ENCODE results near the gene TMOD1.

The TMOD1 gene

GRCh38 chr9:97518166-97518908 is 16.9 kb downstream of the TMOD1 start:
- no peak for DNase-seq

GRCh38 chr9:97518909-97519307 is 17.4 kb downstream of the TMOD1 start:
- no peak for DNase-seq

GRCh38 chr9:97519441-97519970 is 18.0 kb downstream of the TMOD1 start:
- DNase-seq, result no peak

- DNase-seq, result no peak
Measured at GRCh38 chr9:97521576-97522333, 20.3 kb downstream of the TMOD1 start.

GRCh38 chr9:97524424-97524823 is 23.0 kb downstream of the TMOD1 start:
- no peak for DNase-seq

GRCh38 chr9:97525451-97525850 is 24.0 kb downstream of the TMOD1 start:
- DNase-seq, result no peak

GRCh38 chr9:97526895-97527575 is 25.6 kb downstream of the TMOD1 start:
- DNase-seq, result no peak

- no peak for DNase-seq
Measured at GRCh38 chr9:97527626-97528528, 26.4 kb downstream of the TMOD1 start.

- no peak for DNase-seq
Measured at GRCh38 chr9:97528529-97529230, 27.2 kb downstream of the TMOD1 start.

- no peak for DNase-seq
Measured at GRCh38 chr9:97529363-97530076, 28.1 kb downstream of the TMOD1 start.

- DNase-seq, result no peak
Measured at GRCh38 chr9:97531888-97532376, 30.5 kb downstream of the TMOD1 start.

- DNase-seq, result no peak
Measured at GRCh38 chr9:97534185-97534584, 32.7 kb downstream of the TMOD1 start.

- no peak for DNase-seq
Measured at GRCh38 chr9:97534961-97535594, 33.6 kb downstream of the TMOD1 start.

- no peak for DNase-seq
Measured at GRCh38 chr9:97535771-97536170, 34.3 kb downstream of the TMOD1 start.

- no peak for DNase-seq
Measured at GRCh38 chr9:97536480-97536879, 35.0 kb downstream of the TMOD1 start.

GRCh38 chr9:97543561-97543960 is 42.1 kb downstream of the TMOD1 start:
- no peak for DNase-seq

- DNase-seq, result no peak
Measured at GRCh38 chr9:97545486-97545885, 44.0 kb downstream of the TMOD1 start.

GRCh38 chr9:97547098-97547829 is 45.8 kb downstream of the TMOD1 start:
- no peak for DNase-seq

- DNase-seq, result no peak
Measured at GRCh38 chr9:97548379-97548778, 46.9 kb downstream of the TMOD1 start.

Data from CD4-positive, alpha-beta T cell treated with Interleukin-12 subunit alpha and Interleukin-12 subunit beta, for 1 hour (primary cell).